Liver (tissue), 3 donors: ENCODE data around the gene SNRPB2.

ENCODE experiments used
- EGR1 ChIP-seq, 2 donors: IDR thresholded peaks; 2 replicates each; pipeline ENCODE4 v1.6.1; 2016 to 2018; ENCODE audit warnings: antibody characterized with exemption in 2 of 2, low read depth in 2 of 2
- GABPA ChIP-seq, 2 donors: IDR thresholded peaks in 1 of 2; conservative IDR thresholded peaks in 1 of 2; 2 replicates each; pipeline ENCODE4 v1.6.1; 2016; ENCODE audit warnings: antibody characterized with exemption in 2 of 2, mild to moderate bottlenecking in 1 of 2, moderate library complexity in 1 of 2
- HNF4A ChIP-seq, 2 donors: conservative IDR thresholded peaks; 2 replicates each; pipeline ENCODE4 v1.6.1; 2016; ENCODE audit warnings: antibody characterized with exemption in 2 of 2, mild to moderate bottlenecking in 2 of 2
- HNF4G ChIP-seq: IDR thresholded peaks from 2 replicates; pipeline ENCODE4 v1.6.1; 2016; ENCODE audit warnings: antibody characterized with exemption
- JUND ChIP-seq, 2 donors: IDR thresholded peaks; 2 replicates each; pipeline ENCODE4 v1.6.1; 2016; ENCODE audit warnings: antibody characterized with exemption in 2 of 2
- RAD21 ChIP-seq, 2 donors: IDR thresholded peaks; 2 replicates each; pipeline ENCODE4 v1.6.1; 2016; ENCODE audit warnings: antibody characterized with exemption in 2 of 2, mild to moderate bottlenecking in 2 of 2
- SP1 ChIP-seq: IDR thresholded peaks from 2 replicates; pipeline ENCODE4 v1.6.1; 2018; ENCODE audit warnings: antibody characterized with exemption, mild to moderate bottlenecking
- TAF1 ChIP-seq: conservative IDR thresholded peaks from 2 replicates; pipeline ENCODE4 v1.6.1; 2016; ENCODE audit warnings: antibody characterized with exemption, mild to moderate bottlenecking
- YY1 ChIP-seq: IDR thresholded peaks from 2 replicates; pipeline ENCODE4 v1.6.1; 2016; ENCODE audit warnings: antibody characterized with exemption, mild to moderate bottlenecking
- TF ChIP-seq, protein P1 (sequence below): fragments of 150-350 bp; IDR thresholded peaks from 2 replicates; pipeline ENCODE4 v1.5.1; 2017; ENCODE audit warnings: improper control_type of control experiment, low read depth, low read length; ENCODE audit not compliant: missing input control
- TF ChIP-seq, protein P2 (sequence below): IDR thresholded peaks from 2 replicates; pipeline ENCODE4 v1.6.1; 2016; ENCODE audit warnings: antibody characterized with exemption
- TF ChIP-seq, protein P3 (sequence below): IDR thresholded peaks from 2 replicates; pipeline ENCODE4 v1.6.1; 2016; ENCODE audit warnings: antibody characterized with exemption, mild to moderate bottlenecking
- TF ChIP-seq, protein P4 (sequence below): IDR thresholded peaks from 2 replicates; pipeline ENCODE4 v1.6.1; 2016; ENCODE audit warnings: antibody characterized with exemption
- donor health status: healthy.
- donor health status: healthy.

DNA sequence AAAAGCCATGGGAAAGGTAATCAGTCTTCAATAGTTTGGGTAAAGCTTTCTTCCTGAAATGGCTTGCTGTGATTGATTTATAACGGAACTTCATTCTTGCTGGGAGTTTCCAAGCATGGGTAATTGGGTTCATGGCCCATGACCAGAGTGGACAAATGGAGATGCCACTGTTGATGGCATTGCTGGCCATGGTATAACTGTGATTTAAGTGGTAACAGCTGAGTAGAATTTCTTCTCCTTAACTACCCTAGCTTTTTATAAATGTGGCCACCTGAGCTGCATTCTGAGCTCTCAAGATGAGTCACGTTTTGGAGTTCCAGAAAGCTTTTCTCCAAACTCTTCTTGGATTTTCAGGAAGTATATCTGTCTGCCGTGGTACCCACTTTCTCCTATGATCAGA, 39.9 kb upstream of the SNRPB2 start:
- TF ChIP-seq, protein P1, sequence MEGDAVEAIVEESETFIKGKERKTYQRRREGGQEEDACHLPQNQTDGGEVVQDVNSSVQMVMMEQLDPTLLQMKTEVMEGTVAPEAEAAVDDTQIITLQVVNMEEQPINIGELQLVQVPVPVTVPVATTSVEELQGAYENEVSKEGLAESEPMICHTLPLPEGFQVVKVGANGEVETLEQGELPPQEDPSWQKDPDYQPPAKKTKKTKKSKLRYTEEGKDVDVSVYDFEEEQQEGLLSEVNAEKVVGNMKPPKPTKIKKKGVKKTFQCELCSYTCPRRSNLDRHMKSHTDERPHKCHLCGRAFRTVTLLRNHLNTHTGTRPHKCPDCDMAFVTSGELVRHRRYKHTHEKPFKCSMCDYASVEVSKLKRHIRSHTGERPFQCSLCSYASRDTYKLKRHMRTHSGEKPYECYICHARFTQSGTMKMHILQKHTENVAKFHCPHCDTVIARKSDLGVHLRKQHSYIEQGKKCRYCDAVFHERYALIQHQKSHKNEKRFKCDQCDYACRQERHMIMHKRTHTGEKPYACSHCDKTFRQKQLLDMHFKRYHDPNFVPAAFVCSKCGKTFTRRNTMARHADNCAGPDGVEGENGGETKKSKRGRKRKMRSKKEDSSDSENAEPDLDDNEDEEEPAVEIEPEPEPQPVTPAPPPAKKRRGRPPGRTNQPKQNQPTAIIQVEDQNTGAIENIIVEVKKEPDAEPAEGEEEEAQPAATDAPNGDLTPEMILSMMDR: no peak
- TF ChIP-seq, protein P2, sequence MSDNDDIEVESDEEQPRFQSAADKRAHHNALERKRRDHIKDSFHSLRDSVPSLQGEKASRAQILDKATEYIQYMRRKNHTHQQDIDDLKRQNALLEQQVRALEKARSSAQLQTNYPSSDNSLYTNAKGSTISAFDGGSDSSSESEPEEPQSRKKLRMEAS: no peak
- TF ChIP-seq YY1 (no peak), GABPA (IDR thresholded peaks at IDR 0.05 in 1 of 2, conservative IDR thresholded peaks at IDR 0.05 in 1 of 2) (no peak), JUND (IDR thresholded peaks at IDR 0.05) (no peak), TAF1 (no peak), HNF4A (conservative IDR thresholded peaks at IDR 0.05) (no peak), RAD21 (IDR thresholded peaks at IDR 0.05) (no peak), SP1 (no peak), EGR1 (IDR thresholded peaks at IDR 0.05; ENCODE audit: low read depth in 2 of 2) (no peak), HNF4G (no peak)
- TF ChIP-seq, protein P3, sequence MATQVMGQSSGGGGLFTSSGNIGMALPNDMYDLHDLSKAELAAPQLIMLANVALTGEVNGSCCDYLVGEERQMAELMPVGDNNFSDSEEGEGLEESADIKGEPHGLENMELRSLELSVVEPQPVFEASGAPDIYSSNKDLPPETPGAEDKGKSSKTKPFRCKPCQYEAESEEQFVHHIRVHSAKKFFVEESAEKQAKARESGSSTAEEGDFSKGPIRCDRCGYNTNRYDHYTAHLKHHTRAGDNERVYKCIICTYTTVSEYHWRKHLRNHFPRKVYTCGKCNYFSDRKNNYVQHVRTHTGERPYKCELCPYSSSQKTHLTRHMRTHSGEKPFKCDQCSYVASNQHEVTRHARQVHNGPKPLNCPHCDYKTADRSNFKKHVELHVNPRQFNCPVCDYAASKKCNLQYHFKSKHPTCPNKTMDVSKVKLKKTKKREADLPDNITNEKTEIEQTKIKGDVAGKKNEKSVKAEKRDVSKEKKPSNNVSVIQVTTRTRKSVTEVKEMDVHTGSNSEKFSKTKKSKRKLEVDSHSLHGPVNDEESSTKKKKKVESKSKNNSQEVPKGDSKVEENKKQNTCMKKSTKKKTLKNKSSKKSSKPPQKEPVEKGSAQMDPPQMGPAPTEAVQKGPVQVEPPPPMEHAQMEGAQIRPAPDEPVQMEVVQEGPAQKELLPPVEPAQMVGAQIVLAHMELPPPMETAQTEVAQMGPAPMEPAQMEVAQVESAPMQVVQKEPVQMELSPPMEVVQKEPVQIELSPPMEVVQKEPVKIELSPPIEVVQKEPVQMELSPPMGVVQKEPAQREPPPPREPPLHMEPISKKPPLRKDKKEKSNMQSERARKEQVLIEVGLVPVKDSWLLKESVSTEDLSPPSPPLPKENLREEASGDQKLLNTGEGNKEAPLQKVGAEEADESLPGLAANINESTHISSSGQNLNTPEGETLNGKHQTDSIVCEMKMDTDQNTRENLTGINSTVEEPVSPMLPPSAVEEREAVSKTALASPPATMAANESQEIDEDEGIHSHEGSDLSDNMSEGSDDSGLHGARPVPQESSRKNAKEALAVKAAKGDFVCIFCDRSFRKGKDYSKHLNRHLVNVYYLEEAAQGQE: no peak
- TF ChIP-seq, protein P4, sequence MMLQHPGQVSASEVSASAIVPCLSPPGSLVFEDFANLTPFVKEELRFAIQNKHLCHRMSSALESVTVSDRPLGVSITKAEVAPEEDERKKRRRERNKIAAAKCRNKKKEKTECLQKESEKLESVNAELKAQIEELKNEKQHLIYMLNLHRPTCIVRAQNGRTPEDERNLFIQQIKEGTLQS: no peak
